CD1c-positive myeloid dendritic cell (primary cell): ENCODE results near the gene NTN5.
"Not testable (repeated sequence)": the region's sequence is repeated elsewhere in the genome, so short reads cannot be mapped to it uniquely, and the experiment has no call there.

Source experiments
- DNase-seq: peaks from one replicate; pipeline ENCODE4 v3.0.0-alpha.2; 2016; ENCODE audit errors: extremely low spot score

Gene NTN5

GRCh38 chr19:48644839-48645619 lies 27.8 kb downstream of the NTN5 start:
- DNase-seq: peak; percentile 81

GRCh38 chr19:48644355-48644754 lies 28.5 kb downstream of the NTN5 start:
- no peak for DNase-seq

- no peak for DNase-seq
Measured at GRCh38 chr19:48642862-48643261, 30.0 kb downstream of the NTN5 start.

GRCh38 chr19:48641850-48642249 lies 31.0 kb downstream of the NTN5 start:
- no peak for DNase-seq

GRCh38 chr19:48639483-48640375 lies 33.1 kb downstream of the NTN5 start:
- no peak for DNase-seq

DNA sequence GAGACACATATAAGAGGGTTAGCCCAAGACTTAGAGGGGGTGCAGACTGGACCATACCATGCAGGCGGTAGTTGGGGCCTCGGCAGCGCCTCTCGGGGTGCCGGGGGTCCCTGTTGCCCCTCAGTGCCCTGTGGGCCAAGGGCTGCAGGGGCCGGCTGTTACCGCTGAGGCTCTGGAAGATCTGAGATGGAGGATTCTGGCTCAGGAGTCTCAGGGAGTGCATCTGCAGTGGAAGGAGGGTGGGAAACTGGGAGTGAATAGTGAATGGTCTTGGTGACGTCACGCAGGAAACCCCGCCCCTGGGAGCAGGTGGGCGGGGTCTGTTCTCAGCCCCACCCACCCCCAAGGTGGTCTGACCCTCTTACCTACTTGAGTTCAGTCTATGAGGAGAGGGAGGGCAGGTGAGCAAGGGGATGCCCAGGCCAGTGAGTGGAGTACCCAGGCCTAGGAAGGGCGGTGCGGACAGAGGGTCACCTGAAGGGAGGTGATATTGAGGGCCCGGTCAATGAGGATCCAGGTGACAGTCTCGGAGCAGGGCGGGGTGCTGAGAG lies 33.9 kb downstream of the NTN5 start:
- DNase-seq: no peak

DNA sequence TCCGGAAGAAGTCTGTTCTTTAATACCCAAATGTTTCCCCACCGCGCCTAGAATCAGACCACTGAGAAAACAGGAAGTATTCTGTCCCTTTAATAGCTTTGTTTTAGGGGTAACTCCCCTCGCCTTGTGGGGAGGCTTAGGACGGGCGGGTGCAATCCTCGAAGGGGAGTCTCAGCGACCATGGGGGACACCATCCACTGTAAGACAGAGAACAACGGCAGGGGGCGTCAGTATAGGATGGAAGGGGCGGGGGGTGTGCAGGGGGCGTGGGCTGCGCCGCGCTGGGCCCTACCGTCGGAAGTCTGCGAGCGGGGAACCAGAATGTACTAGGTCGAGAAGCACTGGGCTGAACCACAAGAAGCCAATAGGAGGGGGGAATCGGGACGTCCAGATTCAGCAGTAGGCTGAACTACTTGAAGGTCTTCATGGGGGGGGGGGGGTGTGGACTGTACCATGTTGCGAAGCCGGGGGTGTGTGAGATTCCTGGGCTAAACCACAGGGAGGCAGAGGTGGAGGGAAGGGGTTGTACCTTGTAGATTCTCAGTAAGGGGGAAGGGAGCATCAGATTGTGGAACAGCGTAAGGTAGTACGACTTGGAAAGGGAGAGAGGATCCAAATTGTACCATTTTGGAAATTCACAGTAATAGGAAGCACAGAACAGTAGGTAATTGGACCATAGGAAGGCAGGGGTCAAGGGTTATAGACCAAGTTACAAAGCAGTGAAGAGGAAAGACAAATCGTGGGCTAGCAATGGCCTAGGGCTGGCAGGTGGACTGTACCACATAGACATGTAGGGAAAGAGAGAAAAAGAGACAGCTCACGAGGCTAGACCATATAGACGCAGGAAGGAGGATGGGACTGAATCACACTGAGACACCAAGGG lies 34.6 kb downstream of the NTN5 start:
- peak; percentile 93 for DNase-seq

DNA sequence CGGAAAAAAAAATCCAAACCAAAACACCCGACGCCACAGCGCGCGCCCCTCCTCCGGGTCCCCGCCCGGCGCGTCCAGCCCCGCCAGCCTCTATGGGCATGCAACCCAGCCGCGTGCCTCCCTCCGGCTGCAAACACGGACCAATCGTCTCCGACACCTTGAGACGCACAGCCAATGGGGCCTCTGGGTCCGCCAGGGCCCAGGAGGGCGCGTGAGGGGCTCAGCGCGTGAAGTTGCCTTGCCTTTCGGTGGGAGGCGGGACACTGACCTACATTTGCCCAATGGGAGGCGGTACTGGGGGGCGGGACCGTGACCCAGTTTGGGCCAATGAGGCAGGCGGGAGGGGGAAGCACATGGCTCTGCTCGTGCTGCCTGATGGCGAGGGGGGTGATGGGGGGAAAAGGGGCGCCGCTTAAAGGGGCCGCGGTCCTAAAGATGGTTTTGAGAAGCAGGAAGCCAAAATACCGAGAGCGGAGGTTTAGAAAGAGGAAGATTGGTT lies 35.3 kb downstream of the NTN5 start:
- peak; percentile 99 for DNase-seq

- DNase-seq: no peak
Measured at GRCh38 chr19:48636859-48637448, 35.9 kb downstream of the NTN5 start, which contains the start of gene DBP. DBP (minus strand) TSS chr19:48637379; CDS start chr19:48636994, 385 bp downstream.

- DNase-seq: peak; percentile 33
Measured at GRCh38 chr19:48635966-48636858, 36.6 kb downstream of the NTN5 start.

DNA sequence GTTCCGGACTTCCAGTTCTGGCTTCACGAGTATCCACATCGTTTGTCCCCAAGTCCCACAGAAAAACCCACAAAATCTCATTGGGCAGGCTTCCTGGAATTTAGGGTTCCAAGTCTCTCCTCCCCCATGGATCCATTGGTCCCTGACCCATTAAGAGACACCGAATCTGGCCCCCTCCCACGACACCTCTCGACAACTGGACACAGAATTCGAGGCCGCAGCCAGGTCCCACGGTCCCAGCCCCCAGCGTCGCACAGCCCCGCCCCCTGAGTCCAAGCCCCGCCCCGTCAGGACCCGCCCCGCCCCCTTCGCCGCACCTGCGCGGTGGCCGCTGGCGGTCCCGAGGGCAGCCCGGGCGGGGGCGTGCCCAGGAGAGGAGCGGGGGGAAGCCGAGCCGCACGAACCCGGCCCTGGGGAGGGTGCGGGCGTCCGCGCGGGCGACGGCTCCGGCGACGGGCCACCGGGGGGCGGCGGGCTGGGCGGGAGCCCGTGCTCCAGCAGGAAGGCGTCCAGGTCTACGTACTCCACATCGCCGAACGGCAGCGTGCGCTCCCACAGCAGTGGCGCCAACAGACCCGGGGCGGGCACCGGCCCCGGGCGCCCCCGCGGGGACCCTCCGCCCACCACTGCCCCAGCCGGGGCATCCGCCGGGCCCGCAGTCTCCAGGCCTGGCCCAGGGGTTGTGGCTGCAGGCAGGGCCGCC lies 37.4 kb downstream of the NTN5 start:
- peak; percentile 83 for DNase-seq

GRCh38 chr19:48634424-48635262 lies 38.2 kb downstream of the NTN5 start:
- peak; percentile 89 for DNase-seq

- DNase-seq: no peak
Measured at GRCh38 chr19:48634036-48634342, 38.8 kb downstream of the NTN5 start.

- DNase-seq: no peak
Measured at GRCh38 chr19:48633148-48634035, 39.4 kb downstream of the NTN5 start.

DNA sequence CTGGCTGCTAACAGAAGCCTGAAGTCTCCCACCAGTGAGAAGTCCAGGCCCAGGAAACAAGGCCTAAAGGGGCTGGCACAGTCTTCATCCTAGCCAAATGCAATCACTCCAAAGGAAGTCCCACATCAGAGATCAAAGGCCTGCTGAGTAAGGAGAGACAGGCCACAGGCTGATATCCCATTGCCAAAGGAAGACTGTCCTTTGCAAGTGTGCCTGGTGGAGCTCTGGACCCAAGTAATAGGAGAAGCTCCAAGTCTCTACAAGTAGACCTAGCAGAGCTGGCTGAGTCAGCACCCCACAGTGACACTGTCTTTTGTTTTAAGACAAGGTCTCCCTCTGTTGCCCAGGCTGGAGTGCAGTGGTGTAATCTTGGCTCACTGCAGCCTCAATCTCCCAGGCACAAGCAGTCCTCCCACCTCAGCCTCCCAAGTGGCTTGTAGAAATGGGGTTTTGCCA lies 40.1 kb downstream of the NTN5 start:
- no peak for DNase-seq

DNA sequence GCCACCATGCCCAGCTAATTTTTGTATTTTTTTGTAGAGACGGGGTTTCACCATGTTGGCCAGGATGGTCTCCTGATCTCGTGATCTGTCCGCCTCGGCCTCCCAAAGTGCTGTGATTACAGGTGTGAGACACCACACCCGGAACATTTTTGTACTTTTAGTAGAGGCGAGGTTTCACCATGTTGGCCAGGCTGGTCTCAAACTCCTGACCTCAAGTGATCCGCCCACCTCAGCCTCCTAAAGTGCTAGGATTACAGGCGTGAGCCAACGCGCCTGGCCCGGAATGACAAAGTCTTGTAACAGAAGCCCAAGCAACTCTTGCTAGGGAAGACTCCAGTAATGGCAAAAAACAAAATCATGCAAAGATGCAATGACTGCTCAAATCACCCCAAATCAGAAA lies 40.5 kb downstream of the NTN5 start:
- DNase-seq: not testable (repeated sequence)

DNA sequence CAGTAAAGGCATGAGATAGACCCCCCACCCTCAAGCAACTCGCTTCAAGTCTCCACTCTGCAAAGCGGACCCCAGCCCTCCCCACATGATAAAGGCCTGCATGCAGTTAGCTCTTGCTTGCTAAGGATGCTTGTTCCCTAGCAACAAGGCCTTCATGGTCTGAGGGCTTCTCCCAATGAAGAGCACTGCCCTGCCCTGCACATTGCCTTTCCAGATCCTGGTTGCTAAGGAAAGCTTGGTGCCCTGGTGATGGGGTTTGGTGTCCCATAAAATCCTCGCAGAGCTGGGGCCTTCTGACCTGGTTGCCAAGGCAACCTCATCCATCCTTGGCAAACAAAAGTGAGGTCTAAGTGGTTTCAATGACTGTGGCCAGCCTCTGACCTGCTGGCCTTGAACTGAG lies 41.6 kb downstream of the NTN5 start:
- no peak for DNase-seq
